Measurements from ENCODE around the gene CFAP43.
"Not testable (repeated sequence)": the region's sequence is repeated elsewhere in the genome, so short reads cannot be mapped to it uniquely, and the experiment has no call there.

DNA sequence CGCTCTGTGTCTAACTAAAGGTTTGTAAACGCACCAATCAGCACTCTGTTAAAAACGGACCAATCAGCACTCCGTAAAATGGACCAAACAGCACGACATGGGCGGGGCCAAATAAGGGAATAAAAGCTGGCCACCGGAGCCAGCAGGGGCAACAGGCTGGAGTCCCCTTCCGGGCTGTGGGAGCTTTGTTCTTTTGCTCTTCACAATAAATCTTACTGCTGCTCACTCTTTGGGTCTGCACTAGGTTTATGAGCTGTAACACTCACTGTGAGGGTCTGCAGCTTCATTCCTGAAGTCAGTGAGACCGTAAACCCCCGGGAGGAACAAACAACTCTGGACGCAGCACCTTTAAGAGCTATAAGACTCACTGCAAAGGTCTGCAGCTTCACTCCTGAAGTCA lies 16.8 kb upstream of the CFAP43 start:
- not testable (repeated sequence) for TF ChIP-seq POLR2AphosphoS5 (IDR thresholded peaks at IDR 0.05)
- TF ChIP-seq, protein P1, sequence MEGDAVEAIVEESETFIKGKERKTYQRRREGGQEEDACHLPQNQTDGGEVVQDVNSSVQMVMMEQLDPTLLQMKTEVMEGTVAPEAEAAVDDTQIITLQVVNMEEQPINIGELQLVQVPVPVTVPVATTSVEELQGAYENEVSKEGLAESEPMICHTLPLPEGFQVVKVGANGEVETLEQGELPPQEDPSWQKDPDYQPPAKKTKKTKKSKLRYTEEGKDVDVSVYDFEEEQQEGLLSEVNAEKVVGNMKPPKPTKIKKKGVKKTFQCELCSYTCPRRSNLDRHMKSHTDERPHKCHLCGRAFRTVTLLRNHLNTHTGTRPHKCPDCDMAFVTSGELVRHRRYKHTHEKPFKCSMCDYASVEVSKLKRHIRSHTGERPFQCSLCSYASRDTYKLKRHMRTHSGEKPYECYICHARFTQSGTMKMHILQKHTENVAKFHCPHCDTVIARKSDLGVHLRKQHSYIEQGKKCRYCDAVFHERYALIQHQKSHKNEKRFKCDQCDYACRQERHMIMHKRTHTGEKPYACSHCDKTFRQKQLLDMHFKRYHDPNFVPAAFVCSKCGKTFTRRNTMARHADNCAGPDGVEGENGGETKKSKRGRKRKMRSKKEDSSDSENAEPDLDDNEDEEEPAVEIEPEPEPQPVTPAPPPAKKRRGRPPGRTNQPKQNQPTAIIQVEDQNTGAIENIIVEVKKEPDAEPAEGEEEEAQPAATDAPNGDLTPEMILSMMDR (IDR thresholded peaks at IDR 0.05): not testable (repeated sequence)

Data from sigmoid colon (tissue), 4 donors.